K562 (cell line): Measurements from ENCODE around the gene ADAMTS20. TPM values are rescaled to one million over a fixed set of nuclear protein-coding genes. Genes with fewer than 3 reads are reported as not detected.

Experiments used
- ARID2 ChIP-seq: fragments of 450-650 bp; IDR thresholded peaks from 2 replicates; pipeline ENCODE4 v1.6.1; 2017; ENCODE audit warnings: antibody characterized with exemption, mild to moderate bottlenecking
- BMI1 ChIP-seq: fragments of 150-350 bp; IDR thresholded peaks from 2 replicates; pipeline ENCODE4 v1.6.1; 2014; ENCODE audit warnings: low read length
- FOXM1 ChIP-seq, 2 experiments: fragments of 450-650 bp in 1 of 2; sonication (generic) in 1 of 2; formaldehyde crosslinking in 1 of 2; IDR thresholded peaks; 2 replicates each; pipeline versions ENCODE4 v1.6.1 to v1.9.0; 2017 to 2022; ENCODE audit warnings: low read depth in 2 of 2, mild to moderate bottlenecking in 2 of 2, missing genetic modification reagents in 1 of 2, moderate library complexity in 1 of 2
- MAZ ChIP-seq, 2 experiments: fragments of 450-650 bp in 1 of 2; sonication (generic) in 1 of 2; formaldehyde crosslinking; IDR thresholded peaks in 1 of 2; conservative IDR thresholded peaks in 1 of 2; 2 replicates each; pipeline versions ENCODE4 v1.4.0 to v1.5.0; 2020; ENCODE audit warnings: mild to moderate bottlenecking in 1 of 2, missing genetic modification reagents in 1 of 2
- MTA1 ChIP-seq: fragments of 450-650 bp; IDR thresholded peaks from 2 replicates; pipeline ENCODE4 v1.6.1; 2017; ENCODE audit warnings: borderline replicate concordance
- PTBP1 ChIP-seq: fragments of 200-400 bp; formaldehyde crosslinking; IDR thresholded peaks from 2 replicates; pipeline ENCODE4 v1.6.1; 2017; ENCODE audit warnings: low read depth, low read length
- SIN3B ChIP-seq: fragments of 450-650 bp; IDR thresholded peaks from 2 replicates; pipeline ENCODE4 v1.6.1; 2017; ENCODE audit warnings: low read depth, mild to moderate bottlenecking, moderate library complexity
- TGIF2 ChIP-seq: sonication (generic); formaldehyde crosslinking; IDR thresholded peaks from 2 replicates; pipeline ENCODE4 v1.8.1; 2022; ENCODE audit warnings: mild to moderate bottlenecking, missing genetic modification reagents, moderate library complexity
- ZNF197 ChIP-seq: fragments of 200-800 bp; sonication (Bioruptor generic); IDR thresholded peaks from 2 replicates; pipeline ENCODE4 v1.6.1; 2016; ENCODE audit warnings: low read depth, missing genetic modification characterization, missing compliant biosample characterization
- polyA plus RNA-seq, 8 experiments: library from polyadenylated mRNA; depleted of rRNA in 4 of 8; stranded (reverse) in 5 of 8; unstranded in 3 of 8; fragments of >200 nt; fragmentation: Nextera tagmentation in 2 of 8; fragmentation: Illumina TruSeq in 1 of 8; extraction: Ambion mirVana in 2 of 8; extraction: Trizol in 1 of 8; gene quantifications; 2 replicates each; pipeline versions ENCODE4 v1.2.1 to v1.2.3, GENCODE V29; 2011 to 2014; ENCODE audit warnings: inconsistent platforms in 1 of 8, missing spikeins in 1 of 8
- total RNA-seq, 7 experiments: library from RNA; depleted of rRNA in 6 of 7; stranded (reverse); fragments of >200 nt in 6 of 7; fragmentation: Illumina TruSeq in 2 of 7; extraction: Trizol in 2 of 7; gene quantifications; 2 replicates each; pipeline versions ENCODE4 v1.2.1 to v1.2.3, GENCODE V29; 2011 to 2021; ENCODE audit warnings: low replicate concordance in 1 of 7
- TF ChIP-seq, protein P1 (sequence below), 2 experiments: fragments of 150-350 bp in 1 of 2; IDR thresholded peaks; 2 replicates each; pipeline ENCODE4 v1.6.1; 2012 to 2016; ENCODE audit warnings: low read depth in 2 of 2, low read length in 2 of 2, mild to moderate bottlenecking in 1 of 2, moderate library complexity in 1 of 2
- TF ChIP-seq, protein P2 (sequence below): fragments of 450-650 bp; IDR thresholded peaks from 2 replicates; pipeline ENCODE4 v1.7.0; 2016; ENCODE audit warnings: borderline replicate concordance

Gene ADAMTS20
- total and polyA plus RNA-seq, 9 of the 15 experiments (the other 6 are each of a cell fraction or from before 2014, with no cell fraction given): 0.01 to 0.84 (median 0.07) TPM; not detected in 2

GRCh38 chr12:43550831-43551271 is 1.2 kb downstream of the ADAMTS20 start (continued):
- TF ChIP-seq SIN3B: no peak
- TF ChIP-seq ARID2: no peak
- TF ChIP-seq TGIF2: no peak
- no peak for TF ChIP-seq BMI1
- TF ChIP-seq MAZ (CRISPR knock-in tag; conservative IDR thresholded peaks at IDR 0.05 in 1 of 2, IDR thresholded peaks at IDR 0.05 in 1 of 2): no peak
- TF ChIP-seq, protein P1, sequence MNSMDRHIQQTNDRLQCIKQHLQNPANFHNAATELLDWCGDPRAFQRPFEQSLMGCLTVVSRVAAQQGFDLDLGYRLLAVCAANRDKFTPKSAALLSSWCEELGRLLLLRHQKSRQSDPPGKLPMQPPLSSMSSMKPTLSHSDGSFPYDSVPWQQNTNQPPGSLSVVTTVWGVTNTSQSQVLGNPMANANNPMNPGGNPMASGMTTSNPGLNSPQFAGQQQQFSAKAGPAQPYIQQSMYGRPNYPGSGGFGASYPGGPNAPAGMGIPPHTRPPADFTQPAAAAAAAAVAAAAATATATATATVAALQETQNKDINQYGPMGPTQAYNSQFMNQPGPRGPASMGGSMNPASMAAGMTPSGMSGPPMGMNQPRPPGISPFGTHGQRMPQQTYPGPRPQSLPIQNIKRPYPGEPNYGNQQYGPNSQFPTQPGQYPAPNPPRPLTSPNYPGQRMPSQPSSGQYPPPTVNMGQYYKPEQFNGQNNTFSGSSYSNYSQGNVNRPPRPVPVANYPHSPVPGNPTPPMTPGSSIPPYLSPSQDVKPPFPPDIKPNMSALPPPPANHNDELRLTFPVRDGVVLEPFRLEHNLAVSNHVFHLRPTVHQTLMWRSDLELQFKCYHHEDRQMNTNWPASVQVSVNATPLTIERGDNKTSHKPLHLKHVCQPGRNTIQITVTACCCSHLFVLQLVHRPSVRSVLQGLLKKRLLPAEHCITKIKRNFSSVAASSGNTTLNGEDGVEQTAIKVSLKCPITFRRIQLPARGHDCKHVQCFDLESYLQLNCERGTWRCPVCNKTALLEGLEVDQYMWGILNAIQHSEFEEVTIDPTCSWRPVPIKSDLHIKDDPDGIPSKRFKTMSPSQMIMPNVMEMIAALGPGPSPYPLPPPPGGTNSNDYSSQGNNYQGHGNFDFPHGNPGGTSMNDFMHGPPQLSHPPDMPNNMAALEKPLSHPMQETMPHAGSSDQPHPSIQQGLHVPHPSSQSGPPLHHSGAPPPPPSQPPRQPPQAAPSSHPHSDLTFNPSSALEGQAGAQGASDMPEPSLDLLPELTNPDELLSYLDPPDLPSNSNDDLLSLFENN (IDR thresholded peaks at IDR 0.05; ENCODE audit: low read depth in 2 of 2, low read length in 2 of 2): no peak
- TF ChIP-seq, protein P2, sequence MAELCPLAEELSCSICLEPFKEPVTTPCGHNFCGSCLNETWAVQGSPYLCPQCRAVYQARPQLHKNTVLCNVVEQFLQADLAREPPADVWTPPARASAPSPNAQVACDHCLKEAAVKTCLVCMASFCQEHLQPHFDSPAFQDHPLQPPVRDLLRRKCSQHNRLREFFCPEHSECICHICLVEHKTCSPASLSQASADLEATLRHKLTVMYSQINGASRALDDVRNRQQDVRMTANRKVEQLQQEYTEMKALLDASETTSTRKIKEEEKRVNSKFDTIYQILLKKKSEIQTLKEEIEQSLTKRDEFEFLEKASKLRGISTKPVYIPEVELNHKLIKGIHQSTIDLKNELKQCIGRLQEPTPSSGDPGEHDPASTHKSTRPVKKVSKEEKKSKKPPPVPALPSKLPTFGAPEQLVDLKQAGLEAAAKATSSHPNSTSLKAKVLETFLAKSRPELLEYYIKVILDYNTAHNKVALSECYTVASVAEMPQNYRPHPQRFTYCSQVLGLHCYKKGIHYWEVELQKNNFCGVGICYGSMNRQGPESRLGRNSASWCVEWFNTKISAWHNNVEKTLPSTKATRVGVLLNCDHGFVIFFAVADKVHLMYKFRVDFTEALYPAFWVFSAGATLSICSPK: no peak
- TF ChIP-seq FOXM1 (IDR thresholded peaks at IDR 0.05; ENCODE audit: low read depth): no peak
- TF ChIP-seq FOXM1 (CRISPR knock-in tag; IDR thresholded peaks at IDR 0.05; ENCODE audit: low read depth): no peak
- no peak for TF ChIP-seq PTBP1
- TF ChIP-seq MTA1: no peak
- TF ChIP-seq ZNF197 (CRISPR knock-in tag): no peak
